ENCODE measurements around the gene MSI2. TPM values are rescaled to one million over a fixed set of nuclear protein-coding genes. Genes with fewer than 3 reads are reported as not detected.

MSI2 gene
- total and polyA plus RNA-seq, 9 of the 15 experiments (the other 6 are each of a cell fraction or from before 2014, with no cell fraction given), result 4.6 to 61.8 (median 42.4) TPM

GRCh38 chr17:57723427-57724025 lies 467.2 kb downstream of the MSI2 start (continued):
- TF ChIP-seq HNRNPH1 (optimal IDR thresholded peaks at IDR 0.05; ENCODE audit: low read depth, low read length) (no peak), EZH2 (IDR thresholded peaks at IDR 0.05; ENCODE audit: borderline replicate concordance, low read depth, low read length) (no peak), CBX5 (IDR thresholded peaks at IDR 0.05; ENCODE audit: borderline replicate concordance, low read depth) (no peak), GABPB2 (CRISPR knock-in tag; conservative IDR thresholded peaks at IDR 0.05) (no peak), CHD1 (IDR thresholded peaks at IDR 0.05; ENCODE audit: low read length) (no peak), BRF2 (IDR thresholded peaks at IDR 0.05; ENCODE audit: borderline replicate concordance, insufficient read depth, insufficient read length) (no peak), RNF2 (IDR thresholded peaks at IDR 0.05) (no peak), HMGXB4 (CRISPR knock-in tag; IDR thresholded peaks at IDR 0.05) (no peak), C11orf30 (IDR thresholded peaks at IDR 0.05; ENCODE audit: low read depth) (no peak), ZNF609 (CRISPR knock-in tag; IDR thresholded peaks at IDR 0.05; ENCODE audit: borderline replicate concordance) (no peak), ZNF407 (IDR thresholded peaks at IDR 0.05; ENCODE audit: low read depth) (no peak)

Data from K562 (cell line).